NCI-H1436 treated with DMSO at 0.1 percent for 48 hours (cell line): ENCODE data around the gene ERBB4.

ENCODE experiments used
- DNase-seq: peaks from one replicate; lab custom pipeline; 2025; lab: John Stamatoyannopoulos, UW

ERBB4 gene

DNA sequence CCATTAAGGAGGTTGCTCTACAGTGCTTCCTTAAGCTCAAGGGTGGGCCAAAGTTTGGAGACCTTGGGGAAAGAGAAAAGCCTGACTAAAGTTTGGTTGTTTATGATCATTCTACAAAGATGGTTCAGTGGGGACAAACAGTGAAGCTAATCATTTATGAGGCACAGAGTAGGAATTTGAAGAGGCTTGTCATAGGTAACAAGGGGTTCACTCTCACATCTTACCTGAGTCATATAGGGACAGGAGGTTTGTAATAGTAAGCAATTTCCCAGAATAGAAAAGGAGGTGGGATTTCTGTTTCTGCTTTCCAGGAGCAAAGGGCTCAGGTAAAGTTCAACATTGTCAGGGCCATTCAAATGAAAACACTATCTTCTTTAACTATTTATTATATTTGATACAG, 1194.3 kb downstream of the ERBB4 start:
- DNase-seq = no peak

DNA sequence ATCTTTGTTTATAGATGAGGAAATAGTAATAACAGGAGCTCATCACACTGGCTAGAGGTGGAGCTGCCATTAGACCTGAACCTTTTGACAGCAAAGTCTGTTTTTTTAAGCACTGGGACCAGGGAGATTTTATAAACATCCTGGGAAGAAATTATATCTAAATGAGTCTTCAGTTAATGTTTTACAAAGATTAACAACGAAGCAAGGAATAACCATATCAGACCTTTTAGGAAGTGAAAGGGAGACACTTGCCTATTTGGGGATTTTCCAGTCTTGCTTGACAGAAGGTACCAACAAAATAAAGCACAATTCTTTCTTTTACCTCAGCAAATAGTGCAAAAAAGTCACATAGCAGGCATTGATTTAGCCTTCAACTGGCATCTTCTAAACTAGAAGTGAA, 1205.2 kb downstream of the ERBB4 start:
- no peak for DNase-seq

- no peak for DNase-seq
Observed at GRCh38 chr2:211331736-211332135, 1206.9 kb downstream of the ERBB4 start.

GRCh38 chr2:211329882-211330281, 1208.7 kb downstream of the ERBB4 start:
- DNase-seq = no peak

DNA sequence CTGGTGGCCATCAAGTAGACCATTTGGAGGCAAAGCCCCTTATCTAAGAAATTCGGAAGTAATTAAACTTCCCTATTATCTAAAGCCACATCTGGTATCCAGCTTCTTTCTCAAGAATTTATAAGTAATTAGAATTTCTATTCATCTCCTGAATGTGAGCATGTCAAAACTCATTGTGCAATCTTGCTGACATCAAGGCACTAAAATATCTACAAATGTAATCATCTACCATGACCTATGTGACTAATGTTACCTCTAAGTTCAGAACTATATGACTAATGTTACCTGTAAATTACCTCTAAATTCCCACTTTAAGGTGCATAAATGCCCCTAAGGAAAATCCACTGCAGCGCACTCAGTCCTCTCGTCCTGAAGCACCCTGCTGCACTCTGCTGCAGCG, 1209.2 kb downstream of the ERBB4 start:
- no peak for DNase-seq

DNA sequence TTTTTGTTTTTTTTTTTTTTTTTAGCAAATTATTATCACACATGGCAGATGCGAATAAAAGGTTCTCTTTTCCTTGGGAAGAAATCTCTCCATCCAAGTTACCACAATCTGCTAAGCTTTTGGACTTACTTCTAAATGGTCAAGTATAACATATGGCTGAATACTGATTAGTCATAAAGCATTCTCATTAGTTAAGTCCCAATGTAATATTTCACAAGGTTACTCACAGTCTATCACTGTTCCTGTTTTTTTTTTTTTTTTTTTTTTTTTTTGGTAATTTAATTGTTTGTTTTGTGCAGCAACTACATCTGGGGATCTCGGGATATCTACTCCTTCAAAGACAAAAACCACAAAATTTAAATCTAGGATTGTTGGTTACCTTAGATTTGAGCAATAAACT, 1210.5 kb downstream of the ERBB4 start:
- DNase-seq = no peak
